Neural cell (in vitro differentiated cells): Measurements from ENCODE around the gene POLRMT. TPM values are rescaled to one million over a fixed set of nuclear protein-coding genes. Genes with fewer than 3 reads are reported as not detected.

Experiments used
- H2AFZ ChIP-seq: fragments of 200-600, 300-800 bp; sonication (generic), shearing (Covaris generic); 2 replicates; pipeline ENCODE4 v1.6.0; 2014; ENCODE audit warnings: low read depth, mild to moderate bottlenecking, antibody characterized with exemption, low read length, moderate library complexity
- H3F3A ChIP-seq: fragments of 200-600 bp; shearing (Covaris generic); 2 replicates; pipeline ENCODE4 v1.6.1; 2016; ENCODE audit warnings: mild to moderate bottlenecking, moderate library complexity, mixed read lengths, antibody characterized with exemption, low read length; ENCODE audit not compliant: insufficient read depth, poor library complexity, severe bottlenecking
- H3K27ac ChIP-seq: fragments of 200-600, 300-800 bp; sonication (generic), shearing (Covaris generic); 2 replicates; pipeline ENCODE4 v1.5.1; 2014; ENCODE audit warnings: mild to moderate bottlenecking, low read length, moderate library complexity
- H3K27me3 ChIP-seq: fragments of 300-800, 200-600 bp; sonication (generic), shearing (Covaris generic); 2 replicates; pipeline ENCODE4 v1.6.0; 2014; ENCODE audit warnings: mild to moderate bottlenecking, low read depth, low read length, moderate library complexity; ENCODE audit not compliant: insufficient read depth
- H3K36me3 ChIP-seq: fragments of 300-800, 200-600 bp; sonication (generic), shearing (Covaris generic); 2 replicates; pipeline ENCODE4 v1.5.1; 2014; ENCODE audit warnings: mild to moderate bottlenecking, antibody characterized with exemption, low read length, moderate library complexity; ENCODE audit not compliant: insufficient read depth
- H3K4me2 ChIP-seq: fragments of 300-800, 200-600 bp; sonication (generic), shearing (Covaris generic); 2 replicates; pipeline ENCODE4 v1.6.0; 2014; ENCODE audit warnings: mild to moderate bottlenecking, low read length
- H3K4me3 ChIP-seq: fragments of 300-800, 200-600 bp; sonication (generic), shearing (Covaris generic); 2 replicates; pipeline ENCODE4 v1.5.1; 2014; ENCODE audit warnings: mild to moderate bottlenecking, low read length, moderate library complexity
- H3K79me2 ChIP-seq: fragments of 200-600 bp; shearing (Covaris generic); replicated peaks from 2 replicates; pipeline ENCODE4 v1.6.0; 2014; ENCODE audit warnings: mild to moderate bottlenecking, low read length, moderate library complexity; ENCODE audit not compliant: insufficient read depth
- H3K9ac ChIP-seq: fragments of 300-800, 200-600 bp; sonication (generic), shearing (Covaris generic); 2 replicates; pipeline ENCODE4 v1.6.1; 2016; ENCODE audit warnings: mild to moderate bottlenecking, low read length, mixed read lengths
- H3K9me2 ChIP-seq: fragments of 200-600 bp; shearing (Covaris generic); 2 replicates; pipeline ENCODE4 v1.6.1; 2016; ENCODE audit warnings: mild to moderate bottlenecking, low read length, mixed read lengths; ENCODE audit not compliant: insufficient read depth
- H3K9me3 ChIP-seq: fragments of 200-600, 300-800 bp; sonication (generic), shearing (Covaris generic); 2 replicates; pipeline ENCODE4 v1.6.1; 2016; ENCODE audit warnings: mild to moderate bottlenecking, mixed run types, low read length, moderate library complexity, mixed read lengths
- H4K20me1 ChIP-seq: fragments of 200-600 bp; shearing (Covaris generic); 2 replicates; pipeline ENCODE4 v1.6.1; 2016; ENCODE audit warnings: mild to moderate bottlenecking, mixed run types; ENCODE audit not compliant: insufficient read depth
- EP300 ChIP-seq: fragments of 450-650 bp; conservative IDR thresholded peaks from 2 replicates; pipeline ENCODE4 v1.6.1; 2014; ENCODE audit warnings: antibody characterized with exemption, mild to moderate bottlenecking, moderate library complexity; ENCODE audit not compliant: poor library complexity, severe bottlenecking
- EZH2 ChIP-seq: fragments of 200-600, 300-800 bp; shearing (Covaris generic), sonication (generic); IDR thresholded peaks from 2 replicates; pipeline ENCODE4 v1.6.1; 2014; ENCODE audit warnings: antibody characterized with exemption, low read length, borderline replicate concordance, mild to moderate bottlenecking; ENCODE audit not compliant: insufficient read depth, poor library complexity, severe bottlenecking
- MXI1 ChIP-seq: fragments of 450-650 bp; conservative IDR thresholded peaks from 2 replicates; pipeline ENCODE4 v1.6.1; 2014; ENCODE audit warnings: antibody characterized with exemption, mild to moderate bottlenecking; ENCODE audit not compliant: poor library complexity, severe bottlenecking
- POLR2AphosphoS5 ChIP-seq: IDR thresholded peaks from 2 replicates; pipeline ENCODE4 v1.6.1; 2012
- RAD21 ChIP-seq: fragments of 450-650 bp; conservative IDR thresholded peaks from 2 replicates; pipeline ENCODE4 v1.6.1; 2014; ENCODE audit warnings: antibody characterized with exemption, mild to moderate bottlenecking, moderate library complexity
- REST ChIP-seq: IDR thresholded peaks from 2 replicates; pipeline ENCODE4 v1.6.1; 2012; ENCODE audit warnings: borderline replicate concordance
- SMC3 ChIP-seq: fragments of 450-650 bp; conservative IDR thresholded peaks from 2 replicates; pipeline ENCODE4 v1.6.1; 2014; ENCODE audit warnings: antibody characterized with exemption, mild to moderate bottlenecking, moderate library complexity; ENCODE audit not compliant: poor library complexity
- TAF1 ChIP-seq: IDR thresholded peaks from 2 replicates; pipeline ENCODE4 v1.6.1; 2012; ENCODE audit warnings: low read depth
- polyA plus RNA-seq: library from polyadenylated mRNA; depleted of rRNA; stranded (reverse); fragments of >200 nt; gene quantifications from 2 replicates; pipeline ENCODE4 v1.2.3, GENCODE V29; 2014
- TF ChIP-seq, protein P1 (sequence below): fragments of 450-650 bp; IDR thresholded peaks from 2 replicates; pipeline ENCODE4 v1.5.1; 2014; ENCODE audit warnings: antibody characterized with exemption, mild to moderate bottlenecking, moderate library complexity; ENCODE audit not compliant: poor library complexity, severe bottlenecking

POLRMT gene
- polyA plus RNA-seq, 1 donor from 2014 or later, result 28.3 TPM

- Histone ChIP-seq H3K9me2 (no peaks in the 10 kb centered on the region), H3K27ac (no peak overlapping the region), H3K27me3 (no peaks in the 10 kb centered on the region), H3K36me3 (peaks cover 6% of the 10 kb centered on the region), H3F3A (no peaks in the 10 kb centered on the region), H3K79me2 (peaks cover 28% of the 10 kb centered on the region), H3K4me2 (no peak overlapping the region), H2AFZ (no peak overlapping the region), H3K9ac (no peak overlapping the region), H4K20me1 (peaks cover 4% of the 10 kb centered on the region), H3K4me3 (no peak overlapping the region), H3K9me3 (no peaks in the 10 kb centered on the region)
- TF ChIP-seq REST (no peak), SMC3 (no peak), MXI1 (no peak), TAF1 (no peak), EP300 (no peak), POLR2AphosphoS5 (no peak), RAD21 (no peak), EZH2 (no peak)
- TF ChIP-seq, protein P1, sequence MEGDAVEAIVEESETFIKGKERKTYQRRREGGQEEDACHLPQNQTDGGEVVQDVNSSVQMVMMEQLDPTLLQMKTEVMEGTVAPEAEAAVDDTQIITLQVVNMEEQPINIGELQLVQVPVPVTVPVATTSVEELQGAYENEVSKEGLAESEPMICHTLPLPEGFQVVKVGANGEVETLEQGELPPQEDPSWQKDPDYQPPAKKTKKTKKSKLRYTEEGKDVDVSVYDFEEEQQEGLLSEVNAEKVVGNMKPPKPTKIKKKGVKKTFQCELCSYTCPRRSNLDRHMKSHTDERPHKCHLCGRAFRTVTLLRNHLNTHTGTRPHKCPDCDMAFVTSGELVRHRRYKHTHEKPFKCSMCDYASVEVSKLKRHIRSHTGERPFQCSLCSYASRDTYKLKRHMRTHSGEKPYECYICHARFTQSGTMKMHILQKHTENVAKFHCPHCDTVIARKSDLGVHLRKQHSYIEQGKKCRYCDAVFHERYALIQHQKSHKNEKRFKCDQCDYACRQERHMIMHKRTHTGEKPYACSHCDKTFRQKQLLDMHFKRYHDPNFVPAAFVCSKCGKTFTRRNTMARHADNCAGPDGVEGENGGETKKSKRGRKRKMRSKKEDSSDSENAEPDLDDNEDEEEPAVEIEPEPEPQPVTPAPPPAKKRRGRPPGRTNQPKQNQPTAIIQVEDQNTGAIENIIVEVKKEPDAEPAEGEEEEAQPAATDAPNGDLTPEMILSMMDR, result no peak
These were observed 53.5 kb downstream of the POLRMT start for GRCh38 chr19:579842-580155.

- no peaks in the 10 kb centered on the region for H3F3A ChIP-seq
- TF ChIP-seq REST (no peak), SMC3 (no peak), POLR2AphosphoS5 (no peak), RAD21 (no peak), MXI1 (no peak), EZH2 (no peak), EP300 (no peak), TAF1 (no peak)
- TF ChIP-seq, protein P1, result no peak
- H3K9ac ChIP-seq, result no peak overlapping the region
- H4K20me1 ChIP-seq, result peaks cover 4% of the 10 kb centered on the region
- H3K36me3 ChIP-seq, result peaks cover 6% of the 10 kb centered on the region
- peaks cover 33% of the 10 kb centered on the region for H3K79me2 ChIP-seq
- no peak overlapping the region for H3K4me3 ChIP-seq
- H3K27ac ChIP-seq, result no peak overlapping the region
- H3K9me3 ChIP-seq, result no peaks in the 10 kb centered on the region
- no peaks in the 10 kb centered on the region for H3K9me2 ChIP-seq
- no peaks in the 10 kb centered on the region for H3K27me3 ChIP-seq
- no peak overlapping the region for H3K4me2 ChIP-seq
- no peak overlapping the region for H2AFZ ChIP-seq
These were observed 54.1 kb downstream of the POLRMT start for GRCh38 chr19:579111-579841.
